Measurements from ENCODE around the gene KCNRG.
"Not testable (repeated sequence)": the region's sequence is repeated elsewhere in the genome, so short reads cannot be mapped to it uniquely, and the experiment has no call there.

The KCNRG gene

GRCh38 chr13:50015258-50015657, at the start of gene KCNRG:
KCNRG (plus strand) TSS chr13:50015444; CDS start chr13:50015494, 50 bp downstream.
- DNase-seq: no peak

- DNase-seq: no peak
Observed at GRCh38 chr13:49967456-49967855, 47.8 kb upstream of the KCNRG start.

DNA sequence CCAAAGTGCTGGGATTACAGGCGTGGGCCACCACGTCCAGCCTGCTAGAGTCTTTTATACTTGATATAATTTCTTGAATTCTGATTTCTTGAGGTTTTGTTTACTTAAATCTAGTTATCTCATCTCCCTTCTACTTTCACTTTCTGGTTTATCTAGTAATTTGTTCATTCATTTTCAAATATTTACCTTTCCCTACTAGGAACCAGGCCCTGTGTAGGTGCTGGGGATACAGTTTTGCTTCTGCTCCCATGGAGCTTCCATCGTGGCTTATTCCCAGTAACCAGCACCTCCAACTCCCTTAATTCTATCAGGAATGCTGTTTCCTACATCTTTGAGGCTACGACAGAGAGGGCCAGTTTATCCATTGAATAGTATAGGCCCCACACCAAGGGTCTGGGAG, 42.5 kb upstream of the KCNRG start:
- DNase-seq: no peak

DNA sequence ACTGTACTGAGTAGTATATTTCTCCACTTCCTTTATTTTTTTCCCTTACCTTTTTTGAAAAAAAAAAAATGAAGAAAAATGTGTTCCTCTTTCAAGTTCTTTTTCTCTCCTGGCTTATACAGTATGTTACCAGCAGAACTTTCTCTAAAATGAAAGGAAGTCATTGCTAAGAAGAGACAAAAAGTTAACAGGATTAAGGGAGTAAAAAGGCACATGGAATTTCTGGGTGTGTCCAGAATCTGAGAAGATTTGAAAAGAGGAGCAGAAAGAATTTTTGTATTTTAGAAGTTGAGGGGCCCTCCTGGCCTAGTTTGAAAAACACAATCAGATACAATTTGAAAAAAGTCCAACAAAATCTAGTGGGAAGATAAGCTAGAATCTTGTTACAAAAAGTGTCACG, 39.4 kb upstream of the KCNRG start:
- DNase-seq: no peak

GRCh38 chr13:49976314-49977258, 38.7 kb upstream of the KCNRG start:
- peak; percentile 63 for DNase-seq

GRCh38 chr13:49977992-49978391, 37.3 kb upstream of the KCNRG start:
- no peak for DNase-seq

DNA sequence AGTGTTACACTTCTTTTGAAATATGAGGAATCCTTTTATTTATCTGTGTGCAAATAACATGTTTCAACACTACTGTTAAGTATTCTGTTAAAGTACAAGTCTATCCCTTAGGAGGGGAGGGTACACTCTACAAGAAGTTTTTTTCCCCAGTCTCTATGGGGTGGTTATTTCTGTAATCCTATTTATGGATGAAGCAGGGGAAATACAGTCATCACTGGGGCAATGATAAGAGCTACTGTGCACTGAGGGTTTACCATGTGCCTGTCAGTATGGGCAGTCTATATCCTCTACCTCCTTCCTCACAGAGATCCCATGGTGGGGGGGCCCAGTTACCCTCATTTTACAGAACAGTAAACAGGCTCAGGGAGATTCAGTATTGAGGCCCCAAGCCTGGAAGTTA, 35.0 kb upstream of the KCNRG start:
- no peak for DNase-seq

DNA sequence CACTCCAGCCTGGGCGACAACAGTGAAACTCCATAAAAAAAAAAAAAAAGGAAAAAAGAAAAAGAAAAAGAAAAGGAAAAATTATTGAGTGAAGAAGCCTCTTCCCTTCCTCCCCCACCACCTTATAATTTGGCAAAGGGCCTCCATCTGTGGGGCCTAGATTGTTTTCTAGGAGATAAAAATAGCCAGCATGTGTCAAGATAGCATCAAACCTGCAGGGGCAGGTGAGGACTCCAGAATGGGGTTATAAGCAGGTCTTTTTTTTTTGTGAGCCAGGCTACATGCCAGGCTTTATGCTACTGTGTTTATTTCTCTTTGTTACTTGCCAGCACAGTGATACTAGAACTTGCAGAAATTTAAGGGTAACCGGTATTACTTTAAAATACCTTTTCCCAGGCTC, 30.1 kb upstream of the KCNRG start:
- peak; percentile 44 for DNase-seq

DNA sequence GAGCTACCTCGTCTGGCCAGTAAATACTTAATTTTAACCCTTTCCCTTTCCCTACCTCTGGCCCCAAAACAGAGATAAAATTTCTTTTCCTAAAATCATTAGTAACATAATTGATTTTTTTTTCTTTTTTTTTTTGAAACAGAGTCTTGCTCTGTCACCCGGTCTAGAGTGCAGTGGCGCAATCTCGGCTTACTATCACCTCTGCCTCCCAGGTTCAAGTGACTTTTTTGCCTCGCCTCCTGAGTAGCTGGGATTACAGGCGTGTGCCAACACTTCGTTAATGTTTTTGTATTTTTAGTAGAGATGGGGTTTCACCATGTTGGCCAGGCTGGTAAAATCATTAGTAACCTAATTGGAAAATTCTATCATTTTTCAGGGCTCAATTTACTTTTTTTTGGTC, 28.8 kb upstream of the KCNRG start:
- no peak for DNase-seq

- not testable (repeated sequence) for DNase-seq
Observed at GRCh38 chr13:49990612-49991011, 24.6 kb upstream of the KCNRG start.

DNA sequence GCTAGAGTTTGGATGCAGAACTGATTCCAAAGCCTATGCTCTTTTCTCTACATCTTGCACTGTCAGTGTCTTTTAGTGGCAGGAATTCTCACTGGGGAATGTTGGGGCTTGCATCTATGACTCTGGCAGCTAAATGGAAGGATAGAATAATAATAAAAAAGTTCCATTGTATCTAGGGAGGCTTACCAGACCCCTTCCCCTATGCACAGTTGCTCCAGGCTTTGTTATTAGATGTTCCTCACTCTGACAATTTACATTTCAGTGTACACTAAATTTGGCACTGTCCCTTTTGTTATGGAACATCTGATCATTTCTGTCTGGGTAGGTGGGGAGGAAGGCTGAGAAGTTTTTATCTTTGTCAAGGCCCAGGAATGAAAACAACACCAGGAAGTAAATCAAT, 22.1 kb upstream of the KCNRG start:
- no peak for DNase-seq

DNA sequence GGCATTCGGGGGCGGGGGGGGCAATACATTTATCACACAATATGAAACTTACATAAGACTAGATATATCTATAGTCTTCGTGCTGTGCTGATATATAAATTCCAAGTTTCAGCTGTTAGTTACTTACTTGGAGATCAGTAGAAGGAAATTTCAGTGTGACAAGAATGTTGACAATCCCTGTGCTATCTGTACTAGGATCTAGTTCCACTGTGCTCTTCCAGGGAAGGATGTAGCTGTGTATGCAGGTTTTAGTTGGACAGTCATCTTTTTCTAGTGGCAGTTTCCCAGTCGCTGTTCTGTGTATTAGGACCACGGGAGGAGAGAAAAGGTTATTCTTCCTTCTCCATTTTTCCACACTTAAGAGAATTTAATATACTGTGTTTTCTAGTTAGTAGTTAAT, 21.6 kb upstream of the KCNRG start:
- DNase-seq: no peak

- DNase-seq: no peak
Observed at GRCh38 chr13:49995625-49996101, 19.6 kb upstream of the KCNRG start.

DNA sequence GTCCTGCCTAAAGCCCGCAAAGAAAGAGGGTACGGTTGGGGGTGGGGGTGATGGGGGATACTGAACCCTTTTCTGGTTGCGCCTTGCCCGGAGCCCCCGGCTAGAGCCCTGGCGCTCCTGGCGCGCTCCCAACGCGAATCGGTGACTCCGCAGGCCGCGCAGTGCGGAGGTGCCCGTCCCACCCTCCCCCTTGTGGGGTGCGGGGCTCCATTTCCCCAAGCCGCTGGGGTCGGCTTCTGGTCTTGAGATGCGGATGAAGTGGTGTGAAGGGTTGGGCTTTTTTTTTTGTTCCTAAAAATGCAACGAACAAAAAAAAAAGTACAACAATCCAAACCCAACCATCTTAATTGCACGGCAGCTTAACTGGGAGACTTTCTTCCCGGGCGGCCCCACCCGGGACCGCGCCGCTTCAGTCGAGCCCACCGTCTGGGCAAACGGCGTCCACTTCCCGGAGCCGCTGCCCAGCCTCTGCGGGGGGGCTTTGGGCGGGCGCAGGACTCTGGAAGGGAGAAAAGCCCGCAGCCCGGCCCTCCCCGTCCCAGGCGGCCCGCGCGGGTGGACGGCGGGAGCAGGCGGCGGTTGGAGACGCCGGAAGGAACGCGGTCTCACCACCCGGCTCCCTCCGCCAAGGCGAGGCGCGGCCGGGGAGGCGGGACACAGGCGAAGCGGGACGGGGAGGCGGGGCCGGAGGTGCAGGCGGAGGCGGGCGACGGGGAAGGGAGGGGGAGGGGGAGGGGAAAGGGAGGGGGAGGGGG, 18.9 kb upstream of the KCNRG start:
- DNase-seq: peak; percentile 58

GRCh38 chr13:49996951-49997895, 18.0 kb upstream of the KCNRG start, which contains the start of gene TRIM13:
TRIM13 (plus strand) TSS chr13:49997042; CDS start chr13:50011941, 14,899 bp downstream.
- peak; percentile 63 for DNase-seq

DNA sequence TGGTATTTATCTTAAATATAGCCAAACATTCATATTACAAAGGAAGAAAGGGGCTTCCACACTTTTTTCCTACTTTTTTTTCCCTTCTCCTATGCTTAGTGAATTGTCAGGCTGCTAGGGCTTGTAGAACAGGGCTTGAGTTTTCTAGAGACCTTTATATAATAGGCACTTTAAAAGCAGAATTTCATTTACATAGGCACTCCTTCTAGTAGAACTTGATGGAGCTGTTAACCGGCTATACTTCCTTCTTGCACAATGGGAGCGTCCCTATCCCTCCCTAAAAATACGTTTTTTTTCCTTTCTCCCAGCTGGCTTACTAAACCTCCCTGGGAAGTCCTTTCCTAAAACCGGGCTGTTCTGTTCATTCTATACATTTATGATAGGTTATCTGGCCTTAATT, 17.3 kb upstream of the KCNRG start:
- no peak for DNase-seq

- DNase-seq: no peak
Observed at GRCh38 chr13:49998714-49999624, 16.3 kb upstream of the KCNRG start.

GRCh38 chr13:50001287-50001686, 14.0 kb upstream of the KCNRG start:
- DNase-seq: no peak

- no peak for DNase-seq
Observed at GRCh38 chr13:50006426-50007135, 8.7 kb upstream of the KCNRG start.

GRCh38 chr13:50011461-50011860, 3.8 kb upstream of the KCNRG start:
- no peak for DNase-seq
